ENCODE data around the gene RELT.

DNA sequence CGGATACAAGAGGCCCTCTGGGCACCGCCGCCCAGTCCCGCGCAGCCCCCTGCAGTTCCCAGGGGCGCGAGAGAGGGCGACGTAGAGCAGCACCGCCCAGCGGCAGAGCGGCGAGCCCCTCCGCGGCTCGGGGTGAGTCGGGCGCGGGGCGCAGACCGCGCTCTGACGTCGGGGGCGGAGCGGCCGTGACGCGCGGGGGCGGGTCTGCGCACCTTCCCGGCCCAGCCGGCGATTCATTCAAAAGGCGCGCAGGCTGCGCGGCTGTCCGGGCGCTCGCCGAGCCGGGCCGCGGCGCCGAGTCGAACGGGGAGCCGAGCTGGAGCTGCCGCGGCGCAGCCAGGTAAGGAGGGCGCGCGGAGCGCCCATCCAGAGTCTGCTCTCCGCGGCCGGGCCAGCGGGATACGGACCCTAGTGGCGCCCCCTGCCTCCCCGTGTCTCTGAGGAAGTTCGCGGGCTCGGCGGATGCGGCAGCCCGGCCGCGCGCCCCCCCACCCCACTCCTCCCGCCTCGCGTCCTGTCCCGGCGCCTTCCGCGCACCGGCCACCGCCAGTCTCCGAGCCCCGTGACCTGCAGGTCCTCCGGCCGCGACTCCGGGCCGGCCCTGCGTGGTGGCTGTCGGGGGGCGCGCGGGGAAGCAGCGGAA is at the start of gene RELT:
- TF ChIP-seq EZH2 (IDR thresholded peaks at IDR 0.05; ENCODE audit: low read length, unreplicated experiment), result no peak
- TF ChIP-seq, protein P1, sequence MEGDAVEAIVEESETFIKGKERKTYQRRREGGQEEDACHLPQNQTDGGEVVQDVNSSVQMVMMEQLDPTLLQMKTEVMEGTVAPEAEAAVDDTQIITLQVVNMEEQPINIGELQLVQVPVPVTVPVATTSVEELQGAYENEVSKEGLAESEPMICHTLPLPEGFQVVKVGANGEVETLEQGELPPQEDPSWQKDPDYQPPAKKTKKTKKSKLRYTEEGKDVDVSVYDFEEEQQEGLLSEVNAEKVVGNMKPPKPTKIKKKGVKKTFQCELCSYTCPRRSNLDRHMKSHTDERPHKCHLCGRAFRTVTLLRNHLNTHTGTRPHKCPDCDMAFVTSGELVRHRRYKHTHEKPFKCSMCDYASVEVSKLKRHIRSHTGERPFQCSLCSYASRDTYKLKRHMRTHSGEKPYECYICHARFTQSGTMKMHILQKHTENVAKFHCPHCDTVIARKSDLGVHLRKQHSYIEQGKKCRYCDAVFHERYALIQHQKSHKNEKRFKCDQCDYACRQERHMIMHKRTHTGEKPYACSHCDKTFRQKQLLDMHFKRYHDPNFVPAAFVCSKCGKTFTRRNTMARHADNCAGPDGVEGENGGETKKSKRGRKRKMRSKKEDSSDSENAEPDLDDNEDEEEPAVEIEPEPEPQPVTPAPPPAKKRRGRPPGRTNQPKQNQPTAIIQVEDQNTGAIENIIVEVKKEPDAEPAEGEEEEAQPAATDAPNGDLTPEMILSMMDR (conservative IDR thresholded peaks at IDR 0.05; ENCODE audit: low read depth, low read length), result peak; percentile 89

Data from PC-3 (cell line).